Measurements from ENCODE around the gene RPGRIP1. TPM values are rescaled to one million over a fixed set of nuclear protein-coding genes. Genes with fewer than 3 reads are reported as not detected.

Gene RPGRIP1
- total RNA-seq, 1 experiment from 2014 or later = 0.50 TPM

Other genes starting within 250 kb of the RPGRIP1 start
- 0.35 to 0.60 TPM in 2 of 3 replicates, not detected in the other for gene TPPP2, start 249.9 kb upstream of the RPGRIP1 start, total RNA-seq (2021)
- not detected in 3 replicates for gene RNASE13, start 245.3 kb upstream of the RPGRIP1 start, total RNA-seq (2021)
- gene RNASE7, start 237.7 kb upstream of the RPGRIP1 start, total RNA-seq (2021) = not detected in 3 replicates
- not detected in 3 replicates for gene RNASE8, start 222.3 kb upstream of the RPGRIP1 start, total RNA-seq (2021)
- 58.6 to 74.2 TPM (median 58.8 TPM) in 3 replicates for gene ARHGEF40, start 209.8 kb upstream of the RPGRIP1 start, total RNA-seq (2021)
- 149 to 154 TPM (median 149 TPM) in 3 replicates for gene ZNF219, start 181.4 kb upstream of the RPGRIP1 start, total RNA-seq (2021)
- gene TMEM253, start 179.0 kb upstream of the RPGRIP1 start, total RNA-seq (2021) = 1.7 to 2.2 TPM (median 1.9 TPM) in 3 replicates
- gene OR5AU1, start 124.0 kb upstream of the RPGRIP1 start, total RNA-seq (2021) = not detected in 3 replicates
- gene HNRNPC, start 10.6 kb upstream of the RPGRIP1 start, total RNA-seq (2021) = 982 to 1,062 TPM (median 1,056 TPM) in 3 replicates
- 153 to 178 TPM (median 157 TPM) in 3 replicates for gene SUPT16H, start 103.9 kb downstream of the RPGRIP1 start, total RNA-seq (2021)
- 119 to 133 TPM (median 119 TPM) in 3 replicates for gene CHD8, start 176.0 kb downstream of the RPGRIP1 start, total RNA-seq (2021)
- gene RAB2B, start 196.9 kb downstream of the RPGRIP1 start, total RNA-seq (2021) = 29.6 to 33.3 TPM (median 31.7 TPM) in 3 replicates
- gene TOX4, start 197.1 kb downstream of the RPGRIP1 start, total RNA-seq (2021) = 49.1 to 53.0 TPM (median 52.4 TPM) in 3 replicates
- 87.2 to 93.2 TPM (median 89.5 TPM) in 3 replicates for gene METTL3, start 231.3 kb downstream of the RPGRIP1 start, total RNA-seq (2021)
- gene SALL2, start 246.3 kb downstream of the RPGRIP1 start, total RNA-seq (2021) = 239 to 307 TPM (median 288 TPM) in 3 replicates

All from WTC11 (cell line).